ENCODE results near the gene FBXO34.
"Not testable (repeated sequence)": the region's sequence is repeated elsewhere in the genome, so short reads cannot be mapped to it uniquely, and the experiment has no call there.

Gene FBXO34

GRCh38 chr14:55309761-55310365 is 38.6 kb downstream of the FBXO34 start:
- H3K27ac ChIP-seq: no peak overlapping the region
- TF ChIP-seq CTCF (IDR thresholded peaks at IDR 0.05): no peak
- TF ChIP-seq ZFX (IDR thresholded peaks at IDR 0.05; ENCODE audit: borderline replicate concordance): no peak

- H3K27ac ChIP-seq: not testable (repeated sequence)
These were observed 41.3 kb downstream of the FBXO34 start for GRCh38 chr14:55312379-55313030.

GRCh38 chr14:55313480-55313879 is 42.3 kb downstream of the FBXO34 start:
- no peak overlapping the region for H3K27ac ChIP-seq
- TF ChIP-seq CTCF (IDR thresholded peaks at IDR 0.05): no peak
- TF ChIP-seq ZFX (IDR thresholded peaks at IDR 0.05; ENCODE audit: borderline replicate concordance): no peak

GRCh38 chr14:55314449-55314848 is 43.2 kb downstream of the FBXO34 start:
- no peak for TF ChIP-seq CTCF (IDR thresholded peaks at IDR 0.05)
- TF ChIP-seq ZFX (IDR thresholded peaks at IDR 0.05; ENCODE audit: borderline replicate concordance): no peak
- no peak overlapping the region for H3K27ac ChIP-seq

GRCh38 chr14:55316564-55316963 is 45.3 kb downstream of the FBXO34 start:
- H3K27ac ChIP-seq: peak overlapping the region; percentile 46
- TF ChIP-seq ZFX (IDR thresholded peaks at IDR 0.05; ENCODE audit: borderline replicate concordance) (no peak), CTCF (IDR thresholded peaks at IDR 0.05) (no peak)

- H3K27ac ChIP-seq: no peak overlapping the region
- TF ChIP-seq CTCF (IDR thresholded peaks at IDR 0.05): no peak
- TF ChIP-seq ZFX (IDR thresholded peaks at IDR 0.05; ENCODE audit: borderline replicate concordance): no peak
These were observed 46.5 kb downstream of the FBXO34 start for GRCh38 chr14:55317542-55318306.

- no peak overlapping the region for H3K27ac ChIP-seq
- no peak for TF ChIP-seq CTCF (IDR thresholded peaks at IDR 0.05)
- no peak for TF ChIP-seq ZFX (IDR thresholded peaks at IDR 0.05; ENCODE audit: borderline replicate concordance)
These were observed 47.5 kb downstream of the FBXO34 start for GRCh38 chr14:55318694-55319093.
